A172 (cell line): ENCODE data around the gene RSAD1. TPM values are rescaled to one million over a fixed set of nuclear protein-coding genes. Genes with fewer than 3 reads are reported as not detected.
A peak's percentile ranks its signal among the peaks of the same experiment; 100 is the strongest.

Experiments
- DNase-seq: peaks from one replicate; pipeline ENCODE4 v3.0.0-alpha.2; 2015; ENCODE audit warnings: low spot score
- total RNA-seq: library from RNA; depleted of rRNA; stranded (reverse); fragments of >200 nt; shearing (Covaris generic); gene quantifications from 2 replicates; pipeline ENCODE4 v1.2.3, GENCODE V29; 2014; rRNA removed

RSAD1 gene
- total RNA-seq, result 16.0 and 16.6 TPM in 2 replicates

DNA sequence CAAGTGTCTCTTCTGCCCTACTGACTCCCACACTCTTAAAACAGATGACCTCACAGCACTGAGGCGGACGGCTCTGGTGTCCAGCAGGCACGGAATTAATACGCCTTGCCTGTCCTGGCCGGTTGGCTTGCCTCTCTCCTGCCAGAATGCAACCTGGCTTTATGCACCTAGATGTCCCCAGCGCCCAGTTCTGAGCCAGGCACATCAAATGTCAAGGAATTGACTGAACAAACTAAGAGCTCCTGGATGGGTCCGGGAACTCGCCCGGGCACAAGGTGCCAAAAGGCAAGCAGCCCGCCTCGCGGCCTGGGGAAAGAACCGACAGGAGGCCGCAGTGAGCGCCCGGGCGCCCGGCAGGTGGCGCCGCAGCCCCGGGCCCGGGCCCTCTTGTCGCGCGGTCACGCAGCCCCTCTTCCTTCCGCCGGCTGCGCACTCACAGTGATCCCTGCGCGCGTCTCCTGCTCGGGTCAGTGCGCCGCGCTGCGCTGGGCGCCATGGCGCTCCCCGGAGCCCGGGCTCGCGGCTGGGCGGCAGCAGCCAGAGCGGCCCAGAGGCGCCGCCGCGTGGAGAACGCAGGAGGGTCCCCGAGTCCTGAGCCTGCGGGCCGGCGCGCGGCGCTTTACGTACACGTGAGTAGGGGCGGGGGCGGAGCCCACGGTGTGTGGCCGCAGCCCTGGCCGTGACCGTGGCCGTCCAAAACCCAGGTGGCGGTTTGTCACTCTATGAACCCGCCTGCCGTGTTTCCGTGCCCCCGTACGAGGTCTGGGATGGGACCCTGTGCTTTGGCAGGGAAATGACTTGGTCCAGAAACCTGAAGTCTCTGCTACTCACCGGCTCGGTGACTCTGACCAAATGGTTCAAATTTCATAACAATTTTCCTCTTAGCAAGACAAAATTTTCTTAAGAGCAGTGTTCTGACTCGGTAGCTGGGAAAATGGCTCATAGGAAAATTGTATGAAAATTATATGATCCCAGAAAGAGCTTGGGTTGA is at the start of gene RSAD1:
RSAD1 (plus strand) TSS at position 470 of the 991 bp plus-strand sequence; CDS start at position 495, 25 bp downstream.
- peak; percentile 79 for DNase-seq

DNA sequence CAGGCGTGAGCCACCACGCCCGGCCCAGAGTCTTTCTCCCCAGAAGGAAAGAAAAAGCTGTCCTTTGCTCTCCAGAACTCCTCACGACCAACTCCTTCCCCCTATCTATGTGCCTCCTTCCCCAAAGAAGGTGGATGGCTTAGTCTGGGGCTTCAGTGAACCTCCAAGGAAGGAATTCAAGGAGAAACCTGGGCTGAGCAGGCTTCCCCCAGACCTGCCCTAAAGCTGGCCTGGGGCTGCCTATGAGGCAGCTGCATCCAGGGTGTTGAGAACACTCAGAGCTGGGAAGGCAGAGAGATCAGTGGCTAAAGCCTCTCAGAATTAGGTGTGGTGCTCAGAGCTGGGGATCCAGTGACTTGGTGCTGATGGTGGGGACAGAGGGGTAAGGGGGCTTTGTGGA is 48.9 kb upstream of the RSAD1 start:
- DNase-seq, result no peak

DNA sequence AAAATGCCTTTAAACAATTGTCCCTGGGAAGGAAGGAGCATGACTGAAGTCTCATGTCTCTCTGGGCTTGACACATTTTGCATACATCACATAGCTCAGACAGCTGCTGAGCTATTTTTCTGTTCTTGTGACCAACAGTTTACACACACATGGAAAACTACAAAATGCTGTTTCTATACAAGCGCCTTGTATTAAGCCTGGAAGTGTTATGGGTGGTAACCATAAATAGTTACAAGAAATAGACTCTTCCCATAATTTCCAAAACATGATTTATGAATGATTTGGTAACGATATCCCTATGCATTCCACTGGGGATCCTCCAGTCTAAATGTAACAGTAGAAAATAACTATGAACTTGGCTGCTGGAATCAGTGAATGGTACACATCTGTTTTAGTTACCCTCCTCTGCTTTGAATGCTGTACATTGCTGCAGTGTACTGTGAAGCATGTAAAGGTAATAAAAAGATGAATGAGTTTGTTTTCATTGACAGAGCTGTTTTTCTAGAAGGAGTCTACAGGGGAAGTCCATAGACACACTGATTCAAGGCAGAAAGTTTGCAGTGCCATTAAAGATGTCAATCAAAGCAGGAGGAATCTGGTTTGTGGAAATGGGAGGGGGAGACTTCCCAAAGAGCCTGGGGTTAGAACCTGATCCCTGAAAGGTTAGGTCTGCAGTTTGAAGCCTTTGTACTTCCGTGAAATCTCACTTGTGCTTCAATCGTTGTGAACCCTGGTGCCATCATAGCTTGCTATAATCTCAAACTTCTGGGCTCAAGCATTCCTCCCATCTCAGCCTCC is 47.6 kb upstream of the RSAD1 start:
- no peak for DNase-seq

DNA sequence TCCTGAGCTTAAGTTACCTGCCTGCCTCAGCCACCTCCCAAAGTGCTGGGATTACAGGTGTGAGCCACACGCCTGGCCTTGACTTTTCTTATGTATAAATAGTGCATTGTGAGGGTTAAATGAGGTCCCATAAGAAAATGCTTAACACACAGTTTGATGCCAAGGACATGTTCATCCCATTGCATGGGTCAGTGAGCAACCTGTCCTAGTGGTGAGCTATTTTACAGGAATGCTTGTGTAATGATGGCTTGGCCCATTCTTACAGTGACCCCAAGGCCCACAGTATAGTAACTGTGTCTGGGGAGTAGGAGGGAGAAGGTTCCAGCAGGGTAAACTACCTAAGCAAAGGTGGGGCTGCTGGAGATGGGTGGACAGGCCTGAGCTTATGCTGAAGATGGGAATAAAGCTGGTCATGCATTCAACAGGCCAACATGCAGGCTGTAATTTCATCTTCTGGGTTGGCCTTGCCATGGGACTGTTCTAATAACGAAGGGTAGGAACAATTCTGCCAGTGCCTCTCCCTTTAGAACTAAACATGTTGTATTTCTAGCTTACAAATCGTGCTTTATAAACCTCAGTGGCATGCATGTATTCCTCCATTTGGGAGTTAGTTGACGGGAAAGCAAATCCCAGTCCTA is 46.4 kb upstream of the RSAD1 start:
- no peak for DNase-seq

DNA sequence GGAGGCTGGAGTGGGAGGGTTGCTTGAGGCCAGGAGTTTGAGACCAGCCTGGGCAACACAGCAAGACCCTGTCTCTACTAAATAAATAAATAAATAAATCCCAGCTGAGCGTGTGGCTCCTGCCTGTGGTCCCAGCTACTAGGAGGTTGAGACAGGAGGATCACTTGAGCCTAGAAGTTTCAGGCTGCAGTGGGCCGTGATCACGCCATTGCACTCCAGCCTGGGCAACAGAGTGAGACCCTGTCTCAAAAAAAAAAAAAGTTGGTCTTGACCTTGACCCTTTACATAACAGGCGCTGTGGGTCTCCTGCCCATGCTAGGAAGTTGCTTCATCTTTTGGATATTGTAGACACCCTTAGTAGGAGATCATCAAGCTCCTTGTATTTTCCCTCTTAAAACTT is 41.3 kb upstream of the RSAD1 start:
- DNase-seq, result no peak

DNA sequence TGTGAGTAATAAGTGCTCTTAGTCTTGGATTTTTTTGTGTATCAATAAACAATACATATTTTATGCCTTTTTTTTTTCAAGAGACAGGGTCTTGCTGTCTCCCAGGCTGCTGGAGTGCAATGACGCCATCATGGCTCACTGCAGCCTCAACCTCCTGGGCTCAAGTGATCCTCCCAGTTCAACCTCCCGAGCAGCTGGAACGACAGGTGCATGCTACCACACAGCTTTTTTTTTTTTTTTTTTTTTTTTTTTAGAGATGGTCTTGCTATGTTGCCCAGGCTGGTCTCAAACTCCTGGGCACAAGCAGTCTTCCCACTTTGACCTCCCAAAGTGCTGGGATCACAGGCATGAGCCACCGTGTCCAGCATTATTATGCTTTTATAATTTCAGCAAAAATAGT is 39.7 kb upstream of the RSAD1 start:
- DNase-seq, result no peak

DNA sequence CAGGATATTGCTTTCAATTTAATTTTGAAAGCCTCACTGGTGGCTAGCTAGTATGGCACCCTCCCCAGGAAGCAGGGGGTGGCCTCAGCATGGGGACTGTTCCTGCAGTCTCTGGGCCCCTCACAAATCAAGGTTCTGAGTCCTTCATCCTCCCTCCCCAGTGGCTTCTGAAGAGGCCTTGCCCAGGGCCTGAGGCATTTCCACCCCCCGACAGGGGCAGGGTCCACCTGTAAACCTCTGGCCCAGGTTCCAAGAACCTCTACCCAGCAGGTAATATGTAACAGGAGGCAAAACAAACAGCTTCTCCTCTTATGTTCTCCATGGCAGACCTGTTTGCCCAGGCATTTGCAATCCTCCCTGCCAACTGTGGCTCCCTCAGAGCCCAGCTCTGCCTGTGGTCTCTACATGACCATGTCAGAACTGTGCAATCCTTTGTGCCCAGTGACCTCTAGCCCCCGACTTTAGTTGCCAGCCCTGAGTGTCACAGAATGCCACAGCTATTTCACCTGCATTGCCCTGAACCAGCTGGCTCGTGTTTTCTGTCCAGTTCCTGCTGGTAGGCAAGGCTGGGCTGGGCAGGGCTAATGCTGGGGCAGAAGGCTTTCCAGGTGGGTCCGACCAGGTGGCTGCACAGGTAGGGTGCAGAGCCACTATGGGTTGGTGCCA is 38.4 kb upstream of the RSAD1 start:
- DNase-seq, result no peak

DNA sequence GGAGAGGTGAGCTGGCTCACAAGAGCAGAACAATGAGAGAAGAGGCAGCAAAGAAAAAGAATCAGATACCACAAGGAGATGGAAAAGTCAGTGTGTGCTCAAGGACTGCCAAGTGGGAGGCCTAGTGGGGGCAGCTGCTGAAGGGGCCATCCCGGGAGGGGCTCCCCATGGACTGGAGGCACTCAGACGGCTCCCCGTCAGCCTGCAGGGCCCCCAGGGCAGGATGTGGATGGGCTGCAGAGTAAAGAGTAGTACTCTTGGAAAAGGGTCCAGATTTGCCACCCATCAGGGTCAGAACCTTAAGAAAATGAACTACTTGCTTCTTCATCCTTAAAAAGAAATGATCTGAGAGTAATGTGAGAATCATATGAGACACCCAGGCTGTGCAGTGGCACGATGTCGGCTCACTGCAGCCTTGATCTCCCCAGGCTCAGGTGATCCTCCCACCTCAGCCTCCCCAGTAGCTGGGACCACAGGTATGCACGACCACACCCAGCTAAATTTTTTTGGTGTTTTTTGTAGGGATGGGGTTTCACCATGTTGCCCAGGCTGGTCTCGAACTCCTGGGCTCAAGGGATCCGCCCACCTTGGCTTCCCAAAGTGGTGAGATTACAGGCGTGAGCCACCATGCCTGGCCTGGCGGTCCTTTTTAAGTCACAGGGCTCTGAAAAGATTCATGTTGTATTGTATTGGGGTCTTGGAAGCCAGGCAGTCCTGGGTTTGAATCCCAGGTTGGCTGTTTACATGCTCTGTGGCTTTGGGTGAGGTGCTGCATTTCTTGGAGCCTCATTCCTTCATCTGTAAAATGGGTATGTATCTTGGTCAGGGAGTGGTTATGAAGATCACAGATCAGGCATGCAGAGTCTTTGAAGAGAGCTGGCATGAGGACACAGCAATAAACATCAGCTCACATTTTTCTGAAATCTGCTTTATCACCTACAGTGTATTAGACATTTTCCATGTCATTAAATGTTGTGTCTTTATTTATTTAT is 37.5 kb upstream of the RSAD1 start:
- DNase-seq, result no peak

DNA sequence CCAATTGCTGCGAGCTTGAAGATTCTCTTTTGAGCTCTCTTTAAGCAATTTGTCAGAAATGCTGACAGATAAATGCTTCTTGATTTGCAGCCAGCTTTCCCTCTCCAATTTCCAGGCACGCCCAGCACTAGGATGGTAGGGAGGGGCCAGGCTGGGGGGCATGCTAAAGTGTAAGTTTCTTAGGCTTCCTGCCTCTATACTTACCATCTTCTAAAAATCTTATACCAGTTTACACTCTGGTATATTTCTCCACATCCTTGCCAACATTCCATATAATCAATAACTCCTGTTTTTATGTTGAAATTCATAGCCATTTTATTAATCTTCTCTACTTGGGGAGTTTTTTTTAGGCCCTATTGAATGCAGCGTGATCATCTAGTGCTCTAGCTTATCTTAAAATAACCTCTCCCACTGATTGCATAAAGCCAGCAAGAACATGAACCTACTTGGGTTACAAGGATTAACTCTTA is 35.1 kb upstream of the RSAD1 start:
- DNase-seq, result no peak

DNA sequence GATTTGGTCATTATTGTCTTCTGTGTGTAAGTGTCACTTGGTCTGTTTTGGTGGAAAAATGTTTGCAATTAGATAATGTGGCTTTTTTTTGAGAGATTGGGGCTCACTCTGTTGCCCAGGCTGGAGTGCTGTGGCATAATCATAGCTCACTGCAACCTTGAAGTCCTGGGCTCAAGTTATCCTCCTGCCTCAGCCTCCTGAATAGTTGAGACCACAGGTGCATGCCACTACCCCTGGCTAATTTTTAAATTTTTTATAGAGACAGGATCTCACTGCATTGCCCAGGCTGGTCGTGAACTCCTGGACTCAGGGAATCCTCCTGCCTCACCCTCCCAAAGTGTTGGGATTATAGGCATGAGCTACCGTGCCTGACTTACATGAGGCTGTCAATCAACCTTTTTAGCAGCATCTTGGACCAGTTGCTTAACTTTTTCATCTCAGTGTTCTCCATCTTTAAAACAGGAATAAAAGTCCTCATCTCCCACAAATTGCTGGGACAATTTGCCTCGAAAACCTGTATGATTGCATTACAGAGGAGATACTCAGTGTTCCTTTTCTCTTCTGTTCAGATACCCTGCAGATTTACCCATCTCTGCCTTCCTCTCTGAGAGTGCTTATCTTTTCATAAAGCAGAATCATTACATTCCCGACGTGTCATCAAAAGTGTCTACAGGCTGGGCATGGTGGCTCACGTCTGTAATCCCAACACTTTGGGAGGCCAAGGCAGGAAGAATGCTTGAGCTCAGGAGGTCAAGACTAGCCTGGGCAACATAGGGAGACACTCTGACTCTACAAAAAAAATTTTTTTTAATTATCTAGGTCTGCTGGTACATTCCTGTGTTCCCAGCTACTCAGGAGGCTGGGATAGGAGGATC is 33.6 kb upstream of the RSAD1 start:
- no peak for DNase-seq

DNA sequence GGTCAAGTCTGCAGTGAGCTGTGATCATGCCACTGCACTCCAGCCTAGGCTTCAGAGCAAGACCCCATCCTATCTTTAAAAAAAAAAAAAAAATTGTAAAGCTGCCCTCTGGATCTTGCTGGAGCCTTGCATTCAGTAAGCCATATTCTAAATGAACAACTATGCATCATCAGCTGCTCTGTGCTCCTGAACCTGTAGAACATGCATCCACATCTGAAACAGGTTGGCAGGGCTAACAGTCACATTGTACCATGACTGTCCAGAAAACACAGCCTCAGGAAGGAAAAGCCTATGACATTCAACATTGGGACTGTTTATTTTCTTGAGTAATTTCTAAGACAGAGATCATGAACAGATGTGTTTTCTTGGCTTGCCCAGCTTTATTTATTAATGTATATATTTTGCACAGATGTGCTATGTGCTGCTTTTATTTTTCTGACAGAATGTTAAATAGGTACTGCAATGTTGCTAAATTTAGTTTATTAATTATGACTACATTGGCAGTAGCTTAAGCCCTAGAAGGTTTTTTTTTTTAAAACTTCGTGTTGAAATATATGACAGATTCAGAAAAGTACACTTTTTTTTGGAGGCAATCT is 32.8 kb upstream of the RSAD1 start:
- no peak for DNase-seq

DNA sequence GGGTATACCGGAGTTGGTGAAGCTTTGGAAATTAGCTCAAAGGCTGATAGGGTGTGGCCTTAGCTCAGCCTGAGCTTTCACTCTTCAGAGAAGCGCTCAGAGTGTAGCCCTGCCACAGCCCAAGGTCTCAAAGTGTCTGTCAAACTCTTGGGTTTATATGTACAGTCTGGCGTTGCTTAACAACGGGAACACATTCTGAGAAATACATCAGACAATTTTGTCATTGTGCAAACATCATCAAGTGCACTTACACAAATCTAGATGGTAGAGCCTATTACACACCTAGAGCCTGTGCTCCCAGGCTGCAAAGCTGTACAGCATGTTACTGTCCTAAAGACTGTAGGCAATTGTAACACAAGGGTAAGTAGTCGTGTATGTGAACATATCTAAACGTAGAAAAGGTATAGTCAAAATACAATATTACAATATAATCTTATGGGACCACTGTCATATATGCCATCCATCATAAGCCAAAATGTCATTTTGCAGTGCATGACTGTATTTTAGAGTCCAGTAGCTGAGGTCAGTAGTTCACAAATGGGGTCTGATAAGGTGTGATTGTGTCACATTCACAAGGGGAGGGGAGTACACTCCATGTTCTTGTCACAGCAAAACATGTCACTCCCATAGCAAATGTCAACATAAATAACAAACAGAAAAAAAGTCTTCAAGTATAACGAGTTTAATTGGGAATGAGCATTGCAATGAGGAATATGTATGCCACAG is 30.6 kb upstream of the RSAD1 start:
- DNase-seq, result no peak

DNA sequence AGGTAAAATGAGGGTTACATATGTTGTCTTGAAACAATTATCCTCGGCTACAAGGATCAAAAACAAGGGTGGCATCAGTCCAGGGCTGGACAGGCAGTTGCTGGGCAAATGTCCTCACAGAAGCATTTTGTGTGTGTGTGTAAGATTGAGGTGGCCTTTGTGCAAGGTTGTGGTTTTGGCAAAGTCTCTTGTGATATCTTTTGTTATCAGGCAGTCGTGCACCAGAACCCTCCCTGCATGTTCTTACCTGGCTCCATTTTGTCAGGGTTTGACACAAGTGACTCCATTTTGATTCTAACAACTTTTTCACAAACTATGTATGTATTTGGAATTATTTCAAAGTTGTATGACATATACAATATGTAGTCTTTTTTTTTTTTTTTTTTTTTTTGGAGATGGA is 30.0 kb upstream of the RSAD1 start:
- DNase-seq, result no peak

DNA sequence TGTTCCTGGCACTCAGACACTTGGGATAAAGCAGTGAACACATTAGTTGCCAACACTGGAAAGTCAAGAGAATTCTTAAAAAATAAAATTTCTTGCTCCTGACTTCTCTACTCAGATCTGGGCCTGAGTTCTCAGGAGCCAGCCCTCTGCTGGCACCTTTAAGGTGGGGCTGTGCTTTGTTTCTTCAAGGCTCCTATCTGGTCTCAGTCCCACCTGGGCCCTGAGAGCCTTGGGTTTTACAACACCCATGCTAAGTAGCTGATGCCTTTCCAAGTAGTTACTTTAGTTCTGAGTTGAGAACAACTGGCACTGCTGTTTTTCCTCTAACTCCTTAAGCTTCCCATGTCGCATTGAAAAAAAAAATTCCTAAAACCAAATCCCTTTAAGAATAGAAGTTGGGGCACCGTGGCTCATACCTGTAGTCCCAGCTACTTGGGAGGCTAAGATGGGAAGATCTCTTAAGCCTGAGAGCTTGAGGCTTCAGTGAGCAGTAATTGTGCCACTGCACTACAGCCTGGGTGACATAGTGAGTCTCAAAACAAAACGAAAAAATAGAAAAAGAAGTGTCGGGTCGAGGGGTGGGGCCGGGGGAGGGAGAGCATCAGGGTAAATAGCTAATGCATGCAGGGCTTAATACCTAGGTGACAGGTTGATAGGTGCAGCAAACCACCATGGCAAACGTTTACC is 26.6 kb upstream of the RSAD1 start:
- no peak for DNase-seq

DNA sequence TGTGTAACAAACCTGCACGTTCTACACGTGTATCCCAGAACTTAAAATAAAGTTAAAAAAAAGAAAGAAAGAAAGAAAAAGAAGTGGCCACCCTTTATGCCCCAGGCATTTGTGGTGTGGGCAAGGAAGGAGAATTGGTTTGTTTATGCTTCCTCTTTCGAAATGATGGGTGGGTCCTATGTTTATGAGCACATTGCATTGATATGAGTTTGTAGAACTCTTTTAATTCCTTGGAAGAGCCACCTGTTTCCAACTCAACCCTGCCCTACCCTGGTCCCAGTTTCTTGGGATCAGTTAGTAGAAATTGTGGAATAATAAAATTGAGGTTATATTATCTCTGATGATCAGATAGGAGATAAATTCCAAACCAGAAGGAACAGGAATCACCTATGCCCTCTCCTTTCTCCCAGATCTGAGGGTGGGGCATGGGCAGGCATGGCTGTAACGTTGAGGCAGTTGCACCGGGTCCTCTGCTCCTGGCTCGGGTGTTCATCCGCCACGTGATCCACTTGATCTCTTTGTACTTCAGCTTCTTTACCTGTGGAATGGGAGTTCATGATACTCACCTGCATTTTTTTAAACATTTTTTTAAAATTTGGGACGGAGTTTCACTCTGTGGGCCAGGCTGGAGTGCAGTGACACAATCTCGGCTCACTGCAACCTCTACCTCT is 25.9 kb upstream of the RSAD1 start:
- no peak for DNase-seq

DNA sequence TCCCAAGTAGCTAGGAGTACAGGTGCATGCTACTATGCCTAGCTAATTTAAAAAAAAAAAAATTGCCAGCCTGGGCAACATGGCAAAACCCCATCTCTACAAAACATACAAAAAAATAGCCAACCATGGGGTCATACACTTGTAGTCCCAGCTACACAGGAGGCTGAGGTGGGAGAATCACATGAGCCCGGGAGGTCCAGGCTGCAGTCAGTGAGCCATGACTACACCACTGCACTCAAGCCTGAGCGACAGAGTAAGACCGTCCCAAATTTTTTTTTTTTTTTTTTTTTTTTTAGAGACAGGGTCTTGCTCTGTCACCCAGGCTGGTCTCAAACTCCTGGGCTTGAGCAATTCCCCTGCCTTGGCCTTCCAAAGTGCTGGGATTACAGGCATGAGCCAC is 24.8 kb upstream of the RSAD1 start:
- no peak for DNase-seq

DNA sequence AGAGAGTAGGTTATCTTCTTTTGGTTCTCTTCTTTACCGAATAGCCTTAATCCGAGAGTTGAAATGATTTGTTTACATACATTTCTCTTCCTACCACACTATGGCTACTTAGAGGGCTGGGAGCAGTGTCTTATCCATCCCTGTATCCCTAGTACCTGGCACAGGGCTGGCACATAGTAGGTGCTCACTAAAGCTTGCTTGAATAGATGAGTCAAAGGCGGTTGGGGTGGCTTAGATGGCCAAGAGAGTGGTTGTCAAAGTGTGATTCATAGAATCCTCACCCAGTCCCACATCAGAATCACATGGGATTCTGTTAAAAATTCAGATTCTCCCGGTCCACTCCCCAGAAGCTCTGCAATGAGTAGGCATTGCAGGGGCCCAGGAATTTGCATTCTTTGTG is 21.0 kb upstream of the RSAD1 start:
- no peak for DNase-seq
